Keratinocyte (primary cell): Measurements from ENCODE around the gene PLD2. TPM values are rescaled to one million over a fixed set of nuclear protein-coding genes. Genes with fewer than 3 reads are reported as not detected.

Source experiments
- DNase-seq: peaks from one replicate; pipeline ENCODE4 v3.0.0-alpha.2; 2011; ENCODE audit warnings: low read depth, missing footprints, low spot score
- FAIRE-seq: peaks from 2 replicates; lab custom pipeline; 2011; peaks lifted over from hg19 to GRCh38; lab: Jason Lieb, UNC
- H2AFZ ChIP-seq: 2 replicates; pipeline ENCODE4 v1.6.0; 2012; ENCODE audit warnings: low read length, control low read depth, inconsistent platforms; ENCODE audit not compliant: control insufficient read depth
- H3K27ac ChIP-seq: 2 replicates; pipeline ENCODE4 v1.5.1; 2011; ENCODE audit warnings: low read length; ENCODE audit not compliant: control insufficient read depth, insufficient read depth
- H3K27me3 ChIP-seq: 3 replicates; pipeline ENCODE4 v1.6.0; 2011; ENCODE audit warnings: low read length; ENCODE audit not compliant: control insufficient read depth, insufficient read depth; ENCODE audit errors: extremely low read depth
- H3K36me3 ChIP-seq, 2 experiments: 2 replicates in 1 of 2; 3 replicates in 1 of 2; pipeline ENCODE4 v1.5.1; 2011; ENCODE audit warnings: low read length in 2 of 2, mild to moderate bottlenecking in 1 of 2; ENCODE audit not compliant: control insufficient read depth in 2 of 2, insufficient read depth in 2 of 2; ENCODE audit errors: extremely low read depth in 1 of 2
- H3K4me1 ChIP-seq: 3 replicates; pipeline ENCODE4 v1.5.1; 2011; ENCODE audit warnings: low read length; ENCODE audit not compliant: control insufficient read depth, insufficient read depth; ENCODE audit errors: extremely low read depth
- H3K4me2 ChIP-seq: 3 replicates; pipeline ENCODE4 v1.6.0; 2011; ENCODE audit warnings: low read depth, low read length; ENCODE audit not compliant: control insufficient read depth, insufficient read depth; ENCODE audit errors: extremely low read depth
- H3K4me3 ChIP-seq, 3 experiments: fragments of 200-600 bp in 1 of 3; sonication (generic) in 1 of 3; 2 replicates in 2 of 3; 3 replicates in 1 of 3; pipeline ENCODE4 v1.5.1; 2011 to 2016; ENCODE audit warnings: low read length in 3 of 3, mild to moderate bottlenecking in 3 of 3, control low read depth in 2 of 3, inconsistent platforms in 1 of 3, low read depth in 1 of 3, mixed read lengths in 1 of 3, mixed run types in 1 of 3, moderate library complexity in 1 of 3; ENCODE audit not compliant: control insufficient read depth in 2 of 3, insufficient read depth in 2 of 3; ENCODE audit errors: extremely low read depth in 1 of 3
- H3K79me2 ChIP-seq: 2 replicates; pipeline ENCODE4 v1.6.0; 2012; ENCODE audit warnings: low read length; ENCODE audit not compliant: control insufficient read depth, insufficient read depth
- H3K9ac ChIP-seq: 3 replicates; pipeline ENCODE4 v1.6.0; 2011; ENCODE audit warnings: low read length; ENCODE audit not compliant: control insufficient read depth, insufficient read depth; ENCODE audit errors: extremely low read depth
- H3K9me1 ChIP-seq: 3 replicates; pipeline ENCODE4 v1.6.0; 2011; ENCODE audit warnings: low read length; ENCODE audit not compliant: control insufficient read depth, insufficient read depth; ENCODE audit errors: extremely low read depth
- H3K9me3 ChIP-seq: 2 replicates; pipeline ENCODE4 v1.5.1; 2012; ENCODE audit warnings: low read depth, low read length; ENCODE audit not compliant: control insufficient read depth
- H4K20me1 ChIP-seq: 3 replicates; pipeline ENCODE4 v1.6.0; 2011; ENCODE audit warnings: low read length; ENCODE audit not compliant: control insufficient read depth, insufficient read depth; ENCODE audit errors: extremely low read depth
- EZH2 ChIP-seq: IDR thresholded peaks from one replicate; pipeline ENCODE4 v1.6.1; 2012; ENCODE audit warnings: inconsistent platforms, mild to moderate bottlenecking, low read length, moderate library complexity
- dilution Hi-C: fragments of 300-500 bp; cut with MboI; formaldehyde crosslinking; loops from one replicate; pipeline ENCODE4 v1.7.0; 2020; ENCODE audit warnings: low sequenced_read_pairs; ENCODE audit not compliant: extremely low pct_ligation_motif_present
- polyA minus RNA-seq, 3 experiments: library from RNA; depleted of rRNA, polyadenylated mRNA; stranded (reverse); fragments of >200 nt; gene quantifications; 1 replicate in 1 of 3; 2 replicates in 1 of 3; 3 replicates in 1 of 3; pipeline ENCODE4 v1.2.3, GENCODE V29; 2011
- polyA plus RNA-seq, 5 experiments: library from polyadenylated mRNA; depleted of rRNA in 3 of 5; stranded (reverse) in 3 of 5; stranded (forward) in 1 of 5; unstranded in 1 of 5; fragments of >200 nt; gene quantifications; 1 replicate in 1 of 5; 2 replicates in 3 of 5; 3 replicates in 1 of 5; pipeline versions ENCODE4 v1.2.1 to v1.2.3, GENCODE V29; 2011 to 2012; ENCODE audit warnings: missing spikeins in 2 of 5, low read depth in 1 of 5, low replicate concordance in 1 of 5
- TF ChIP-seq, protein P1 (sequence below), 3 experiments: IDR thresholded peaks in 1 of 3; conservative IDR thresholded peaks in 1 of 3; optimal IDR thresholded peaks in 1 of 3; 2 replicates in 2 of 3; 3 replicates in 1 of 3; pipeline versions ENCODE3 to v1.5.1; 2011; ENCODE audit warnings: low read length in 3 of 3, mild to moderate bottlenecking in 3 of 3, moderate library complexity in 2 of 3, control low read depth in 1 of 3, inconsistent platforms in 1 of 3; ENCODE audit not compliant: insufficient read depth in 2 of 3; ENCODE audit errors: extremely low read depth in 1 of 3

The PLD2 gene
- polyA plus RNA-seq (27.9 to 48.6 TPM (median 33.3 TPM) in 3 replicates), polyA minus RNA-seq (46.1 to 62.1 TPM (median 51.1 TPM) in 3 replicates)
- 95.5 TPM for polyA plus RNA-seq (2011; ENCODE audit: low read depth)
- 14.8 and 22.0 TPM in 2 replicates for polyA plus RNA-seq (2011; cell fraction: cytosol; rRNA removed)
- 88.1 and 92.1 TPM in 2 replicates for polyA plus RNA-seq (2011; cell fraction: nucleus; rRNA removed)
- polyA plus RNA-seq (2012; ENCODE audit: low replicate concordance): 25.4 and 50.3 TPM in 2 replicates
- polyA minus RNA-seq (2011; cell fraction: cytosol; rRNA and poly(A)+ RNA removed): 33.8 TPM
- 40.4 and 48.3 TPM in 2 replicates for polyA minus RNA-seq (2011; cell fraction: nucleus; rRNA and poly(A)+ RNA removed)

GRCh38 chr17:4806777-4807604, at the start of gene PLD2:
Gene PLD2 (plus strand): TSS chr17:4807152. CDS start chr17:4807773, 621 bp downstream.
- dilution Hi-C loops: no loop called here
- peak within 1 kb of the TSS; percentile 61 for H3K27ac ChIP-seq
- H3K4me2 ChIP-seq: peak within 1 kb of the TSS; percentile 97
- H3K9me3 ChIP-seq: no peaks in the 10 kb centered on the region
- no peaks in the 10 kb centered on the region for H3K27me3 ChIP-seq
- H3K79me2 ChIP-seq: peaks cover 4% of the 10 kb centered on the region
- H3K9me1 ChIP-seq: no peaks in the 10 kb centered on the region
- DNase-seq: no peak
- peak within 1 kb of the TSS; percentile 81 for H3K9ac ChIP-seq
- H4K20me1 ChIP-seq: no peaks in the 10 kb centered on the region
- H2AFZ ChIP-seq: peak within 1 kb of the TSS; percentile 76
- TF ChIP-seq, protein P1, sequence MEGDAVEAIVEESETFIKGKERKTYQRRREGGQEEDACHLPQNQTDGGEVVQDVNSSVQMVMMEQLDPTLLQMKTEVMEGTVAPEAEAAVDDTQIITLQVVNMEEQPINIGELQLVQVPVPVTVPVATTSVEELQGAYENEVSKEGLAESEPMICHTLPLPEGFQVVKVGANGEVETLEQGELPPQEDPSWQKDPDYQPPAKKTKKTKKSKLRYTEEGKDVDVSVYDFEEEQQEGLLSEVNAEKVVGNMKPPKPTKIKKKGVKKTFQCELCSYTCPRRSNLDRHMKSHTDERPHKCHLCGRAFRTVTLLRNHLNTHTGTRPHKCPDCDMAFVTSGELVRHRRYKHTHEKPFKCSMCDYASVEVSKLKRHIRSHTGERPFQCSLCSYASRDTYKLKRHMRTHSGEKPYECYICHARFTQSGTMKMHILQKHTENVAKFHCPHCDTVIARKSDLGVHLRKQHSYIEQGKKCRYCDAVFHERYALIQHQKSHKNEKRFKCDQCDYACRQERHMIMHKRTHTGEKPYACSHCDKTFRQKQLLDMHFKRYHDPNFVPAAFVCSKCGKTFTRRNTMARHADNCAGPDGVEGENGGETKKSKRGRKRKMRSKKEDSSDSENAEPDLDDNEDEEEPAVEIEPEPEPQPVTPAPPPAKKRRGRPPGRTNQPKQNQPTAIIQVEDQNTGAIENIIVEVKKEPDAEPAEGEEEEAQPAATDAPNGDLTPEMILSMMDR (optimal IDR thresholded peaks at IDR 0.05 in 1 of 3, IDR thresholded peaks at IDR 0.05 in 1 of 3, conservative IDR thresholded peaks at IDR 0.05 in 1 of 3; ENCODE audit: extremely low read depth in 1 of 3, insufficient read depth in 2 of 3, low read length in 3 of 3): no peak
- no peak for TF ChIP-seq EZH2
- peaks cover 15% of the 10 kb centered on the region for H3K4me1 ChIP-seq
- H3K4me3 ChIP-seq: peak within 1 kb of the TSS; percentile 80 to 90 (median 85)
- FAIRE-seq: no peak
- peaks cover 15 to 16% of the 10 kb centered on the region in 2 experiments for H3K36me3 ChIP-seq

- TF ChIP-seq, protein P1 (optimal IDR thresholded peaks at IDR 0.05 in 1 of 3, IDR thresholded peaks at IDR 0.05 in 1 of 3, conservative IDR thresholded peaks at IDR 0.05 in 1 of 3; ENCODE audit: extremely low read depth in 1 of 3, insufficient read depth in 2 of 3, low read length in 3 of 3): no peak
- no peak for TF ChIP-seq EZH2
- H3K9me3 ChIP-seq: no peaks in the 10 kb centered on the region
- no peaks in the 10 kb centered on the region for H3K9me1 ChIP-seq
- H3K9ac ChIP-seq: no peak overlapping the region
- no peak for DNase-seq
- no peak overlapping the region for H3K27ac ChIP-seq
- H3K36me3 ChIP-seq: no peaks in the 10 kb centered on the region
- H2AFZ ChIP-seq: no peak overlapping the region
- FAIRE-seq: no peak
- H3K4me3 ChIP-seq: no peak overlapping the region
- no peaks in the 10 kb centered on the region for H3K4me1 ChIP-seq
- no peaks in the 10 kb centered on the region for H4K20me1 ChIP-seq
- dilution Hi-C loops: no loop called here
- no peaks in the 10 kb centered on the region for H3K27me3 ChIP-seq
- H3K79me2 ChIP-seq: no peaks in the 10 kb centered on the region
- H3K4me2 ChIP-seq: no peak overlapping the region
Measured at GRCh38 chr17:4759776-4760236, 47.1 kb upstream of the PLD2 start.
